ENCODE measurements around the gene SPAG6.
A peak's percentile ranks its signal among the peaks of the same experiment; 100 is the strongest.

Gene SPAG6

DNA sequence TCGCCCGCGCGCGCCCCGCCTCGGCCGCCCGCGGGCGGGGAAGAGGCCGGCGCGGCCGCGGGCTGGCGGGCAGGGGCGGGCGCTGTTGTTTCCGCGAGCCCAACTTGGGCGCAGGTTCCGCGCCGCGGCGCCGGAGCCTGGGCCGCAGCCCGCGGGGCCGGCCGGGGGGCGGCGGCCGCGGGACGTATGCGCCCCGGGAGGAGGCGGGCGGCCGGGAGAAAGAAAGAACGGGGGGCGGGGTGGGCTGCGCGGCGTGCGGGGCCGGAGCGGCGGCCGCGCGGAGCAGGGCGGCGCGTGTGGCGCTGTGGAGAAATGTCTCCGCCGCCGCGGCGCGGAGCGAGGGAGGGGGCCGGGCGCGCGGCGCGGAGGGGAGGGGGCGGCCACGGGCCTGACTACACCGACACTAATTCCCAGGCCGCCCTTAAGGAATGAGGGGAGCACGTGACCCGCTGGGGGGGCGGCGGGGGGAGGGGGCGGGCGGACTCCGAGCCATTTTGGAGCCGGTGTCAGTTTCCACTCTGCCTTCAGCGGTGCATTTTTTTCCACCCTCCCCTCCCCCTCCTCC lies 24.6 kb upstream of the SPAG6 start, which contains the start of gene BMI1:
TSS of gene BMI1 (plus strand) at position 509 of the 565 bp plus-strand sequence. CDS start 5,351 bp downstream, outside the sequence.
- peak within 1 kb of the TSS; percentile 87 to 95 (median 92) for H3K9ac ChIP-seq
- peaks cover 87 to 99% (median 96%) of the 10 kb centered on the region in 11 experiments for H3K27me3 ChIP-seq
- TF ChIP-seq Cebpa-rat (IDR thresholded peaks at IDR 0.05): no peak

DNA sequence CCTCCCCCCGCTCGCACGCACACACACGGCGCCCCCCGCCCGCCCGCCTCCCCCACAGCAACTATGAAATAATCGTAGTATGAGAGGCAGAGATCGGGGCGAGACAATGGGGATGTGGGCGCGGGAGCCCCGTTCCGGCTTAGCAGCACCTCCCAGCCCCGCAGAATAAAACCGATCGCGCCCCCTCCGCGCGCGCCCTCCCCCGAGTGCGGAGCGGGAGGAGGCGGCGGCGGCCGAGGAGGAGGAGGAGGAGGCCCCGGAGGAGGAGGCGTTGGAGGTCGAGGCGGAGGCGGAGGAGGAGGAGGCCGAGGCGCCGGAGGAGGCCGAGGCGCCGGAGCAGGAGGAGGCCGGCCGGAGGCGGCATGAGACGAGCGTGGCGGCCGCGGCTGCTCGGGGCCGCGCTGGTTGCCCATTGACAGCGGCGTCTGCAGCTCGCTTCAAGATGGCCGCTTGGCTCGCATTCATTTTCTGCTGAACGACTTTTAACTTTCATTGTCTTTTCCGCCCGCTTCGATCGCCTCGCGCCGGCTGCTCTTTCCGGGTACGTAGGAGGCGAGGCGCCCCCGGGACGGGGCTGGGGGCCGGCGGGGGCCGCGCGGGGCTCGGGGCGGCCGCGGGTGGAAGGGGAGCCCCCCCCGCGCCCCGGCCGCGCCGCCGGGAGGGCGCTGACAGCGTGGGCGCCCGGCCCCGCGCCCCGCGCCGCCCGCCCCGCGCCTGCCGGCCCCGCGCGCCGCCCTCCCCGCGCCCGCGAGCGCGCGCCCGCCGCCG lies 24.0 kb upstream of the SPAG6 start:
- Histone ChIP-seq H3K4me3 (peak overlapping the region; percentile 64 to 79 (median 76)), H4K20me1 (peaks cover 0 to 67% (median 42%) of the 10 kb centered on the region in 11 experiments; a peak in 18 of 22 replicates), H3K27ac (peak overlapping the region; percentile 79 to 94 (median 92)), H3K4me1 (peaks cover 0 to 24% (median 0%) of the 10 kb centered on the region in 10 experiments; a peak in 6 of 20 replicates), H3K36me3 (peaks cover 0 to 4% (median 0%) of the 10 kb centered on the region in 11 experiments; a peak in 4 of 22 replicates), H3K9ac (peak overlapping the region; percentile 83 to 95 (median 92)), H3K27me3 (peaks cover 89 to 99% (median 96%) of the 10 kb centered on the region in 11 experiments), H3K9me3 (replicated peaks in 1 of 11) (no peaks in the 10 kb centered on the region), H3K4me2 (peak overlapping the region; percentile 38 to 84 (median 70); a peak in 20 of 22 replicates)
- TF ChIP-seq Cebpa-rat (IDR thresholded peaks at IDR 0.05): no peak

More for the DNA sequence above, 24.6 kb upstream of the SPAG6 start, which contains the start of gene BMI1:
- peaks cover 0 to 24% (median 5%) of the 10 kb centered on the region in 10 experiments; a peak in 9 of 20 replicates for H3K4me1 ChIP-seq
- H3K36me3 ChIP-seq: no peaks in the 10 kb centered on the region; a peak in 2 of 22 replicates
- peak within 1 kb of the TSS; percentile 88 to 94 (median 92) for H3K27ac ChIP-seq
- peaks cover 0 to 65% (median 40%) of the 10 kb centered on the region in 11 experiments; a peak in 18 of 22 replicates for H4K20me1 ChIP-seq
- H3K4me2 ChIP-seq: peak within 1 kb of the TSS; percentile 76 to 92 (median 84)
- H3K4me3 ChIP-seq: peak within 1 kb of the TSS; percentile 66 to 79 (median 76)
- H3K9me3 ChIP-seq (replicated peaks in 1 of 11): no peaks in the 10 kb centered on the region

DNA sequence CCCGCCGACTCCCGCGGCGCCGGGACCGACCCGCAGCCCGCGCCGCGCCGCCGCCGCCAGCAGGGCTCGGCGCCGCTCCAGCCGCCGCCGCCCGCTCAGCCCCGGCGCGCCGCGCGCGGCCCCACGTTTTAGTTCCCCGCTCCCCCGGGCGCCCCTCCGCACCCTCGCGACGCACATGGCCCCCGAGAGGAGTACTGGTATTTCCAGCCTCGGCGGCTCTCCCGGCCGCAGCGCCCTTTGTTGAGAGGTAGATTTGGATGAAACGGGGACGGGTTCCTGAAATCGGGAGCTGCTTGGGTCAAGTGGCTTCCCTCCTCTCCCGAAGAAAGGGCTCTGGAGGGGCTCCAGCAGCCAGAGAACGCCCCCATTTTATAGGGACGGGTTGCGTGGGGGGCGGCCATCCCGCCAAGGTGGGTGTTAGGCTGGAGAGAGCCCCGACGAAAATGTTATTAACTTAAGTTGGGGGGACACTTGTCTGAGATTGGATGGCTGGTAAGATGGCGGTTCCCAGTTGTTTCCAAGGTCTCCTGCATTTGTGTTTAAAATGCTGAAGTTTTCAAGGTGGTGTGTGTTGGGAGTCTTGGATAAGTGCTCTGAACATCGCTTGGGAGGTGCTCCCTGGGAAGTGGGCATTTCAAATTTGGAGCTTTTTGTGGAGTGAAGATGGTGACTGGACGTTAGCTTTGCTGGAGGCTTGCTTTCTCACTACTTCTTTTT lies 23.2 kb upstream of the SPAG6 start:
- H3K27ac ChIP-seq: peak overlapping the region; percentile 30 to 94 (median 92); a peak in 21 of 22 replicates
- peaks cover 0 to 62% (median 37%) of the 10 kb centered on the region in 11 experiments; a peak in 18 of 22 replicates for H4K20me1 ChIP-seq
- no peaks in the 10 kb centered on the region for H3K9me3 ChIP-seq (replicated peaks in 1 of 11)
- H3K36me3 ChIP-seq: peaks cover 0 to 12% (median 0%) of the 10 kb centered on the region in 11 experiments; a peak in 4 of 22 replicates
- peaks cover 92 to 99% (median 96%) of the 10 kb centered on the region in 11 experiments for H3K27me3 ChIP-seq
- H3K9ac ChIP-seq: peak overlapping the region; percentile 79 to 95 (median 92)
- peaks cover 0 to 24% (median 0%) of the 10 kb centered on the region in 10 experiments; a peak in 6 of 20 replicates for H3K4me1 ChIP-seq
- peak overlapping the region; percentile 64 to 79 (median 76) for H3K4me3 ChIP-seq
- H3K4me2 ChIP-seq: peak overlapping the region; percentile 56 to 89 (median 79)
- TF ChIP-seq Cebpa-rat (IDR thresholded peaks at IDR 0.05): no peak

DNA sequence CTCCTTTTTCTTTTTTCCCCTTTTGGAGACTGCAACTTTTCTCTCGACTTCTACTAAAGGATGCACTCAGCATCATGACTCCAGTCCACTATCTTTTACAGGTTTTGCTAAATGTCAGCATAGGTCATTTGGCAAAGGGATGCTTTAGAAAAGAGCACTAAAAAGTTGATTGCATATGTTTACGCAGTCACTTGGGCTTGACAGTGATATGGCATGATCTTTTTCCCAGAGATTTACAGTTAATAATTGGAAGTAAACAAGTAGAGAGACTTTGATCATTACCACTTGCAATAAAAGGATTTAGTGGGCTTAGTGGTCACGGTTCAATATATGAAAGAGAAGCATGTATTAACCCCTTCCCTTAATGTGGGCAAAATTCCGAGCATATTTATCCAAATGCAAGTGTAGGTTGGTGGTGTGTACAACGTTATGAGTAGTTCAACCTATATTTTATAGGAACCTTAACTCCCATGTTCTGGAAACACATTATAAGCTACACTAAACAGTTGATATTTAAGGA lies 22.6 kb upstream of the SPAG6 start:
- peak overlapping the region; percentile 79 to 95 (median 92) for H3K9ac ChIP-seq
- peak overlapping the region in 10 of 11 experiments; percentile 75 to 94 (median 92); a peak in 21 of 22 replicates for H3K27ac ChIP-seq
- H4K20me1 ChIP-seq: peaks cover 0 to 59% (median 36%) of the 10 kb centered on the region in 11 experiments; a peak in 18 of 22 replicates
- no peaks in the 10 kb centered on the region for H3K9me3 ChIP-seq (replicated peaks in 1 of 11)
- peaks cover 91 to 99% (median 96%) of the 10 kb centered on the region in 11 experiments for H3K27me3 ChIP-seq
- peaks cover 0 to 27% (median 0%) of the 10 kb centered on the region in 10 experiments; a peak in 7 of 20 replicates for H3K4me1 ChIP-seq
- peak overlapping the region; percentile 64 to 79 (median 76) for H3K4me3 ChIP-seq
- peaks cover 0 to 16% (median 0%) of the 10 kb centered on the region in 11 experiments; a peak in 4 of 22 replicates for H3K36me3 ChIP-seq
- H3K4me2 ChIP-seq: peak overlapping the region; percentile 56 to 89 (median 79)
- no peak for TF ChIP-seq Cebpa-rat (IDR thresholded peaks at IDR 0.05)

DNA sequence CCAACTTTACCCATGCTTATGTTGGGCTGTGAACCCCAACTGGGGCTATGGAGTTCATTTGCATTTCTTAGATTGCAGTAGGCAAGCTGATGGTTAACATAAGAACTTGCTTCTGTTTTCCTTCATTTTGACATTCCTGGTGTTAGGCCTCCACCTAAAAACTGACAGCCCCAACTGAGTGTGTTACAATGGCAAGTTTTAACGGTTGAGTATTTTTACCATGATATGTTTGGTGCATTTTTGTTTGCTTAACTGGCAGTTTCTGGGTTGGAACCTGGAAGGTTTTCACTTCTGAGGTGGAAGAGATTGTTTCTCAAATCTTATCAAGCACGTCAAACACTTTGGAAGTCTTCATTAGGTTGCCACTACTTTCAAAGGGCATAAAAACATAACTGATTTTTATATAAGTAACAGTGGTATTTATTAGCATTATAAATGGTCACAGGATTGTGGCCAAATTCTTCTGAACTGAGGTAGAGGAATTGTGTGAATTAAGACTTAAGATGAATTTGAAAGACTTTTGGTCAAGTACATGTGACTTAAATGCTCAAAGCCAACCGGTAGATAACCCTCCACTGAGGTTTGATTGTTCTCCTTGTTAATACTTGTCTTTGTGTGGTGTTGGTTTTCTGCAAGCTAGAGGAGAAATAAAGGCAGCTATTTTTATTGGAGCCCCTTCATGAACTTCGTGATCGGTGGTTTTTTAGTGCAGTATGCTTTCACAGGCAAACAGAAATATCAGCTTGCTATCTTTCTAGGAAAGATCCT lies 21.6 kb upstream of the SPAG6 start:
- Histone ChIP-seq H3K27me3 (peaks cover 90 to 98% (median 95%) of the 10 kb centered on the region in 11 experiments), H4K20me1 (peaks cover 0 to 55% (median 36%) of the 10 kb centered on the region in 11 experiments; a peak in 18 of 22 replicates), H3K36me3 (peaks cover 0 to 16% (median 0%) of the 10 kb centered on the region in 11 experiments; a peak in 4 of 22 replicates), H3K9me3 (replicated peaks in 1 of 11) (no peaks in the 10 kb centered on the region), H3K27ac (peak overlapping the region in 9 of 11 experiments; percentile 79 to 94 (median 92); a peak in 19 of 22 replicates), H3K4me2 (peak overlapping the region; percentile 63 to 89 (median 80)), H3K4me1 (peaks cover 0 to 22% (median 0%) of the 10 kb centered on the region in 10 experiments; a peak in 7 of 20 replicates), H3K9ac (peak overlapping the region; percentile 67 to 95 (median 92); a peak in 21 of 22 replicates), H3K4me3 (peak overlapping the region; percentile 64 to 79 (median 76))
- no peak for TF ChIP-seq Cebpa-rat (IDR thresholded peaks at IDR 0.05)

DNA sequence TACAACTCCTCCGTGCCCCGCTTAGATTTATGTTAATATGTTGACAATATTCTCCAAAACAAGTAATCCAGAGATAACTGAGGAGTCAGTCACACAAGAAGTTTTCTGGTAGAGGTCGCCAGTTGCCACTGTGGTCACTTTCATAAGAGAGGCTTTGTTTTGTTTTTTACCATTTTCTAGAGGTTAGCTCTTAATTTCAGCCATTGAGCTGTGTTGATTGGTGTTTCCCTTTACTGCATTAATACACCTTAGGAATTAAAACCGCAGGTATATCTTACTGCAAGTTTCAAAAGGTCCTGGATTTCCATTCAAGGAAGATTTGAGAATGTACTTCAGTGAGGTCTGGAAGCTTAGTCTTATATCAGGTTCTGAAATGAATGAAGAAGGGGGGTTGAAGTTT lies 20.9 kb upstream of the SPAG6 start:
- peaks cover 90 to 98% (median 95%) of the 10 kb centered on the region in 11 experiments for H3K27me3 ChIP-seq
- no peak for TF ChIP-seq Cebpa-rat (IDR thresholded peaks at IDR 0.05)
- peaks cover 0 to 22% (median 0%) of the 10 kb centered on the region in 10 experiments; a peak in 8 of 20 replicates for H3K4me1 ChIP-seq
- peaks cover 0 to 55% (median 36%) of the 10 kb centered on the region in 11 experiments; a peak in 18 of 22 replicates for H4K20me1 ChIP-seq
- H3K27ac ChIP-seq: peak overlapping the region in 9 of 11 experiments; percentile 79 to 94 (median 92); a peak in 19 of 22 replicates
- H3K4me3 ChIP-seq: peak overlapping the region; percentile 64 to 79 (median 76)
- peak overlapping the region; percentile 67 to 95 (median 92); a peak in 21 of 22 replicates for H3K9ac ChIP-seq
- H3K4me2 ChIP-seq: peak overlapping the region; percentile 63 to 89 (median 80)
- H3K36me3 ChIP-seq: peaks cover 0 to 21% (median 4%) of the 10 kb centered on the region in 11 experiments; a peak in 9 of 22 replicates
- no peaks in the 10 kb centered on the region for H3K9me3 ChIP-seq (replicated peaks in 1 of 11)

DNA sequence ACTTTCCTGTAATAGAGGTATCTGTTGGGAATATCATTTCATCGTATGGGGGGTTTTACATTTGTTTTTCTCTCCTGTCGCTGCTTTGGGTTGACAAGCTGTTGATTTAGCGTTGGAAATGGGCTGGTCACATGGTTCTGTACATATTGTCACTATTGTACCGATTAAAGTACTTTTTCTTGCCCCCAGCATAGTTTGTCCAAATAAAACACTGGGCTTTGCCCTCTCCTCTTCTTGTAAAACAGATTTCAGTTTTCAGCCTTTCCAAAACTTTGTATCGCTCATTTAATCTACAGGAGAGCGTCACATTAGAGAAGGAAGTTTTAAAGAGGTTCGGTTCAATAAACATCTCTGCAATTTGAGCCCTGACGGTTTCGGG lies 20.4 kb upstream of the SPAG6 start:
- Histone ChIP-seq H3K27ac (peak overlapping the region in 10 of 11 experiments; percentile 42 to 94 (median 92); a peak in 20 of 22 replicates), H3K36me3 (peaks cover 0 to 25% (median 6%) of the 10 kb centered on the region in 11 experiments; a peak in 9 of 22 replicates), H3K4me3 (peak overlapping the region; percentile 64 to 79 (median 76)), H3K4me1 (peaks cover 0 to 23% (median 0%) of the 10 kb centered on the region in 10 experiments; a peak in 8 of 20 replicates), H4K20me1 (peaks cover 0 to 55% (median 36%) of the 10 kb centered on the region in 11 experiments; a peak in 18 of 22 replicates), H3K9me3 (replicated peaks in 1 of 11) (no peaks in the 10 kb centered on the region), H3K9ac (peak overlapping the region; percentile 67 to 95 (median 92); a peak in 21 of 22 replicates), H3K4me2 (peak overlapping the region; percentile 63 to 89 (median 80)), H3K27me3 (peaks cover 90 to 98% (median 95%) of the 10 kb centered on the region in 11 experiments)
- no peak for TF ChIP-seq Cebpa-rat (IDR thresholded peaks at IDR 0.05)

Data from BLaER1 treated with 17β-estradiol and CSF1 and Interleukin-3, amounts not matched to agents 10 nM and 100 nM (cell line).